ENCODE measurements around the gene PPP6R1.

The PPP6R1 gene

DNA sequence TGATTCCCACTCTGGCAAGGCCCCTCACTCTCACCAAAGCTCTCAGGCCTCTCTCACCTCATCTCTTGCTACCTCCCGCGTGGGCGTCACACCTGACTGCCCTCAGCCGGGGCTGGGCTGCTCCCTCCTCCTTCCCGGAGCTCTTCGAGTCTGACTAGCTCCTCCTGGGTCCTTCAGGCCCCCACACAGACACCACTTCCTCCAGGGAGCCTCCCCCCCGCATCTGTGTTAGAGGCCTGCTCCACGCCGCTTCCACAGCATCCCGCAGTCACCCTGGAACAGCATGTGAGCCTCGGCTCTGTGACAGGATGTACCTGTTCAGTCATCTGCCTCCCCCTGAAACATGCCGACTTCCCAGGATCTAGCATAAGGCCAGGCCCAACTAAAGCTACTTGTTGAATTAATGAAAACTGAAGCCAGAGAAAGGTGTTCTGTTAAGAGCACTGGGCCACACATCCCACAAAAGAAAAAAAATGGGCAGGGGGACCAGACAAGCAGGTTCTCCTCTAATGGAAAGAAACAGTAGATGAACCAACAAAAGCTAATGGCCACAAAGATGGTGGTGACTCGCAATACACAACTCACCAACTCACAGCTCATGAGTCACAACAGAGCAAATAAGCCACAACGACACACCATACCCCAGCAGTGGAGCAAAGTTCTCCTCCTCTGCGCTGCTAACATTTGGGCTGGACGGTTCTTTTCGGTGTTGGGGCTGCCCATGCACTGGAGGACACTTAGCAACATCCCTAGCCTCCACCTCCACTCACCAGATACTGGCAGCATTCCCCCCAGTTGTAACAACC is 3.0 kb downstream of the PPP6R1 start:
- in situ Hi-C loops (cut with MboI; ENCODE audit: low sequenced_read_pairs, unreplicated experiment): no loop called here
- DNase-seq (ENCODE audit: low spot score): peak; percentile 65
- TF ChIP-seq, protein P1, sequence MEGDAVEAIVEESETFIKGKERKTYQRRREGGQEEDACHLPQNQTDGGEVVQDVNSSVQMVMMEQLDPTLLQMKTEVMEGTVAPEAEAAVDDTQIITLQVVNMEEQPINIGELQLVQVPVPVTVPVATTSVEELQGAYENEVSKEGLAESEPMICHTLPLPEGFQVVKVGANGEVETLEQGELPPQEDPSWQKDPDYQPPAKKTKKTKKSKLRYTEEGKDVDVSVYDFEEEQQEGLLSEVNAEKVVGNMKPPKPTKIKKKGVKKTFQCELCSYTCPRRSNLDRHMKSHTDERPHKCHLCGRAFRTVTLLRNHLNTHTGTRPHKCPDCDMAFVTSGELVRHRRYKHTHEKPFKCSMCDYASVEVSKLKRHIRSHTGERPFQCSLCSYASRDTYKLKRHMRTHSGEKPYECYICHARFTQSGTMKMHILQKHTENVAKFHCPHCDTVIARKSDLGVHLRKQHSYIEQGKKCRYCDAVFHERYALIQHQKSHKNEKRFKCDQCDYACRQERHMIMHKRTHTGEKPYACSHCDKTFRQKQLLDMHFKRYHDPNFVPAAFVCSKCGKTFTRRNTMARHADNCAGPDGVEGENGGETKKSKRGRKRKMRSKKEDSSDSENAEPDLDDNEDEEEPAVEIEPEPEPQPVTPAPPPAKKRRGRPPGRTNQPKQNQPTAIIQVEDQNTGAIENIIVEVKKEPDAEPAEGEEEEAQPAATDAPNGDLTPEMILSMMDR (IDR thresholded peaks at IDR 0.05; ENCODE audit: borderline replicate concordance, control extremely low read depth, extremely low read depth, insufficient read depth, missing control alignments): no peak

DNA sequence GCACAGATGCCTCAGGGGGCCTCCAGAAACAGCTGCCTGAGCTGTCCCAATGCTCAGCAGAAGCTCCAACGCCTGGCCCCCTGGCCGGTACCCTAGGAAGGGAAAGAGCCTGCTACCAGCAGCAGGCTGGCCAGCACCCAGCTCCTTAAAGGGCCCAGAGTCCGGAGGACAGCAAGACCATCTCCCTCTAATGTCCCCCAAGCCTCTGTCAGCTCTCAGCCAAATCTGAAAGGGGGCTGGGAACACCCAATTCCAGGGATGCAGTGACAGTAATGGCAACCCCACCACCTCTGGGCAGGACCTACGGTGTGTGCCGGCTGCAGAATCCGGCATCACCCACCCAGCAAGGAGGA is 4.2 kb downstream of the PPP6R1 start:
- TF ChIP-seq, protein P1 (IDR thresholded peaks at IDR 0.05; ENCODE audit: borderline replicate concordance, control extremely low read depth, extremely low read depth, insufficient read depth, missing control alignments): no peak
- in situ Hi-C loops (cut with MboI; ENCODE audit: low sequenced_read_pairs, unreplicated experiment): no loop called here
- no peak for DNase-seq (ENCODE audit: low spot score)

DNA sequence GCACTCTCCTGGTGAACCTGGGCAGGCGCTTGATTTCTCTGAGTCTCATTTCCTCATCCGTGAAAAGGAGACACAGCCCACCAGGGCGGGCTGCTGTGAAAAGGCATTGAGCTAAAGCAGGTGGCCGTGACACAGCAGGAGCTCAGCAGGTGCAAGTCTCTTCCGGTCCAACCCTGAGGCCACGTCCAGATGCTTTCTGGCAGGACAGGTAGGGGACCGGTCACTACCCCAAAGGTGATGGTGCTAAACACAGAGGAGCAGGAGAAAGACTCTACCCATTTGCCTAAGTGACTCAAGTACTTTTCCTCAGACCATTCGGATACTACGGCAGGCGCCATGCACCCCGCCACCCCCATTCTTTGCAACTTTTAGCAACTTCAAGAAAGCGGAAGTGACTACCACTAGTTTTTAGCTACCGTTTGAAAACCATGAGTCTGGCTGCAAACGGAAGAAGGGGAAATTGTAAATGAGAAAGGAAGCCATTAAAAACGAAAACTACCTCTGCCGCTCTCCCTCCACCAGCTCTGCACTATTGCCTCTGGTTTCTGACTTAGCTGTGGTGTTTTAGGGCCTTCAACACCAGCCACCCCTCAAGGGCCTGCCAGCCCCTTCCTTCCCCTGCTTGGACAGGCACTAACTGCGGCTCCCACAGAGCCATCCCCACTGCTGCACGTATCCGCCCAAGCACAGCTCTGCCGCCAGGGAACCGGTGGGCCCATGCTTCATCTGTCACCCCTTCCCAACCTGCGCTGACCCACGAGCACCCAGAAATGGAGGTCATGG is 4.8 kb downstream of the PPP6R1 start:
- in situ Hi-C loops (cut with MboI; ENCODE audit: low sequenced_read_pairs, unreplicated experiment): no loop called here
- TF ChIP-seq, protein P1 (IDR thresholded peaks at IDR 0.05; ENCODE audit: borderline replicate concordance, control extremely low read depth, extremely low read depth, insufficient read depth, missing control alignments): no peak
- peak; percentile 84 for DNase-seq (ENCODE audit: low spot score)

DNA sequence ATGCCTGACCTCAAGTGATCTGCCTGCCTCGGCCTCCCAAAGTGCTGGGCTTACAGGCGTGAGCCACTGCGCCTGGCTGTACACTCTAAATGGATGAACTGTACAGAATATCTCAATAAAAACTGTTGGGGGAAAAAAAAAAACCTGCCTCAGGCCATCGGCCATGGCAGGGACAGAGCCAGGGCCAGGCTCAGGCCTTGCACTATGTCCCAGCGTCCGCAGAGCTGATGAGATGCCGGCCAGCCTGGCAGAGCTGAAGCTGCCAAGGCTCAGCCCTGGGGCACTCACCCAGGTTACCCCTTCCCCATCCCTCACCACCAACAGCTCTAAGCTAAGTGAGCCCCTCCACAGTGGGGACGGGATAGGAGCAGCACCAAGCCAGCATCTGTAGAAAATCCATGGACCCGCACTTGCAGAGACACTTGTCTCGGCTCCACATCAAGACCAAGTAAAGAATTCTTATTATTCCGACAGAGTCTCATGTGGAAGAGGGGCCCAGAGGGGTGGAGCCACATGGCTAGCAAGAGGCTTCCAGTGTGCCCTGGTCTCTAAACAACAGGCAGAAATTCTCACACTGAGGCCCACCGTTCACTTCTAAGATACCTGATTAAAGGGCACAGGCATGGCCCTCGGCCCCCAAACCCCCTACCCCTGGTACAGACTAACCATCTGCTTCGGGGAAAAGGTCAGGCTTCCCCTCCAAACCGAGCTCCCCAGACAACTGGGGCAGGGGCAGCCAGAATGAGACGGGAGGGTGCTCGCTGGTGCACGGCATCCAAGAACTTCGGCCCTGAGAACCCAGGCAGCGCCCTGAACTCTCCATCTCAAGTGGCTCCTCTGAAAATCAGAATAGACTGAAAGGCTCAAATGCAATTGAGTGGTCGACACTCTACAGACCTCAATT is 5.8 kb downstream of the PPP6R1 start:
- TF ChIP-seq, protein P1 (IDR thresholded peaks at IDR 0.05; ENCODE audit: borderline replicate concordance, control extremely low read depth, extremely low read depth, insufficient read depth, missing control alignments): no peak
- in situ Hi-C loops (cut with MboI; ENCODE audit: low sequenced_read_pairs, unreplicated experiment): no loop called here
- DNase-seq (ENCODE audit: low spot score): no peak

DNA sequence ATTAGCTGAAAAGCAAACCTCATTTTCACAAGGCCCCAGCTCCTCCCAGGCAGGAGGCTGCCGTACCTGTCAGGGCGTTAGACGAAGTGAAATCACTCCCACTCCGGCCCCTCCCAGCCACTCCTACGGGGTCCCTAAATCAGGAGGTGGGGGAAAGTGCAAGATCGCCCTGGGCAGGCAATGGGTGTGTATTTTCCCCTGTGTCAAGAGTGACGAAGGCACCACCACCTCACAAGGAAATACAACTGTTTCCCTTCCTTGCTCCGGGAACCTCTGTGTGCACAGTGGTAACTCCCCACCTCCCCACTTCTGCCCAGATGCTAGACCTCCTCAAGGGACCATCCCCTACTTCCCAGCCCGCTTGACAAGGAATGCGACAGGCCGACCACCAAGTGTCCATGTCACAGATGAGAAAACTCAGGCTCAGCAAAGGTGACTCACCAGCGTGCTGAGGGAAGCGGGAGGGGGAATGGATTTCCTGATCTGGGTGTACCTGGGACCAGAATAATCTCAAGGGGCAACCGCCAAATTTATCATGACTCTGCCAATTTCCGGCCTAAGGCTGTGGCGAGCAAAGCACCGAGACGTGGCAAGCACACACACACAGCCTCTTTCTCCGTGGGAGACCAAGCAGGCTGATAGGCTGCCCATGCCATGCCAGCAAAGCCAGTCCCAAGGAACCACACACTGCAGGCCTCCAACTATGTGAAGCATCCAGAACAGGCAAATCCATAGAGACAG is 7.3 kb downstream of the PPP6R1 start:
- DNase-seq (ENCODE audit: low spot score): peak; percentile 66
- TF ChIP-seq, protein P1 (IDR thresholded peaks at IDR 0.05; ENCODE audit: borderline replicate concordance, control extremely low read depth, extremely low read depth, insufficient read depth, missing control alignments): no peak
- in situ Hi-C loops (cut with MboI; ENCODE audit: low sequenced_read_pairs, unreplicated experiment): no loop called here
